Measurements from ENCODE around the gene TAF4. TPM values are rescaled to one million over a fixed set of nuclear protein-coding genes. Genes with fewer than 3 reads are reported as not detected.

The TAF4 gene
- total RNA-seq, 3 donors from 2014 or later, result 11.1 to 13.0 (median 12.7) TPM

DNA sequence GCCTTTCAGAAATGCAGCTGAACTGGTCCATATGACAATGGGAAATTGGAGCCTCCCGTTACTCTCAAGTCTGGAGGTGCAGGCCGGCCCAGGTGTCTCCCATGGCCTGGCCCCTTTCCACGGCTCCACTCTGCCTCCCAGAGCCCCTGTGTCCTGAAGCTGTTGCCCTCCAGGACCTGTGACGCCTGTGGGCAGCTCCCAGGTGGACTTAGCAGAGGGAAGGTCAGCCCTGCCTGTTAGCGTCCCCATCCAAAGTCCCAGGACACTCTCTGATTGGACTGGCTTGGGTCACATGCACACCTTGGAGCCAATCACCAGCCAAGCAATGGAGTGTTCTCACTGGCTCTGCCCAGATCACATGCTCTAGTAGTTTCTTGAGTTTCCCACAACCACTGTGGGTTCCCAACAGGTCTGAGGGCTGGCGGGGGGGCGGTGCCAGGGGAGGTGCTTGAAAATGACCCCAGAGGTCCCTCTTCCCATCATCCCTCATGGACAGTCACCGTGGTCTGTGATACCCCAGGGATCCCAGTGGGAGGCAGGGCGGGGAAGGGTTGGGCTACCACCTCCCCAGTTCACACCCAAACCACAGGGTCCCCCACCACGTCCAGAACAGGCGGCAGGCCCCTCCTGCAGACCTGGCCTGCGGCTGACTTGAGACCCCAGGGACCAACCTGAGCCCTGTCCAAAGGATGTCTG lies 135.6 kb downstream of the TAF4 start:
- Histone ChIP-seq H3K27me3 (no peaks in the 10 kb centered on the region), H3K4me1 (no peaks in the 10 kb centered on the region), H3K4me3 (no peak overlapping the region), H3K27ac (no peak overlapping the region), H3K36me3 (no peaks in the 10 kb centered on the region), H3K9me3 (peaks cover 0 to 10% of the 10 kb centered on the region in 2 donors)
- TF ChIP-seq, protein P1, sequence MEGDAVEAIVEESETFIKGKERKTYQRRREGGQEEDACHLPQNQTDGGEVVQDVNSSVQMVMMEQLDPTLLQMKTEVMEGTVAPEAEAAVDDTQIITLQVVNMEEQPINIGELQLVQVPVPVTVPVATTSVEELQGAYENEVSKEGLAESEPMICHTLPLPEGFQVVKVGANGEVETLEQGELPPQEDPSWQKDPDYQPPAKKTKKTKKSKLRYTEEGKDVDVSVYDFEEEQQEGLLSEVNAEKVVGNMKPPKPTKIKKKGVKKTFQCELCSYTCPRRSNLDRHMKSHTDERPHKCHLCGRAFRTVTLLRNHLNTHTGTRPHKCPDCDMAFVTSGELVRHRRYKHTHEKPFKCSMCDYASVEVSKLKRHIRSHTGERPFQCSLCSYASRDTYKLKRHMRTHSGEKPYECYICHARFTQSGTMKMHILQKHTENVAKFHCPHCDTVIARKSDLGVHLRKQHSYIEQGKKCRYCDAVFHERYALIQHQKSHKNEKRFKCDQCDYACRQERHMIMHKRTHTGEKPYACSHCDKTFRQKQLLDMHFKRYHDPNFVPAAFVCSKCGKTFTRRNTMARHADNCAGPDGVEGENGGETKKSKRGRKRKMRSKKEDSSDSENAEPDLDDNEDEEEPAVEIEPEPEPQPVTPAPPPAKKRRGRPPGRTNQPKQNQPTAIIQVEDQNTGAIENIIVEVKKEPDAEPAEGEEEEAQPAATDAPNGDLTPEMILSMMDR (IDR thresholded peaks at IDR 0.05), result no peak
- TF ChIP-seq POLR2A (IDR thresholded peaks at IDR 0.05), result no peak
- TF ChIP-seq POLR2AphosphoS5 (IDR thresholded peaks at IDR 0.05), result no peak
- intact Hi-C loops (cut with DNase I; ENCODE audit: low total_unique reads), result no loop called here
- DNase-seq (ENCODE audit: low spot score in 2 of 2), result no peak

GRCh38 chr20:61929561-61929960 lies 136.1 kb downstream of the TAF4 start:
- H3K27me3 ChIP-seq, result peaks cover 0 to 5% of the 10 kb centered on the region in 2 donors
- H3K9me3 ChIP-seq, result peaks cover 0 to 10% of the 10 kb centered on the region in 2 donors
- intact Hi-C loops (cut with DNase I; ENCODE audit: low total_unique reads), result no loop called here
- H3K4me3 ChIP-seq, result no peak overlapping the region
- no peaks in the 10 kb centered on the region for H3K4me1 ChIP-seq
- TF ChIP-seq, protein P1 (IDR thresholded peaks at IDR 0.05), result no peak
- no peak for TF ChIP-seq POLR2A (IDR thresholded peaks at IDR 0.05)
- TF ChIP-seq POLR2AphosphoS5 (IDR thresholded peaks at IDR 0.05), result no peak
- no peaks in the 10 kb centered on the region for H3K36me3 ChIP-seq
- no peak overlapping the region for H3K27ac ChIP-seq
- no peak for DNase-seq (ENCODE audit: low spot score in 2 of 2)

- intact Hi-C loops (cut with DNase I; ENCODE audit: low total_unique reads), result no loop called here
- TF ChIP-seq, protein P1 (IDR thresholded peaks at IDR 0.05), result no peak
- TF ChIP-seq POLR2AphosphoS5 (IDR thresholded peaks at IDR 0.05) (no peak), POLR2A (IDR thresholded peaks at IDR 0.05) (no peak)
- no peaks in the 10 kb centered on the region for H3K4me1 ChIP-seq
- peaks cover 0 to 21% of the 10 kb centered on the region in 2 donors for H3K27me3 ChIP-seq
- no peak overlapping the region for H3K4me3 ChIP-seq
- DNase-seq (ENCODE audit: low spot score in 2 of 2), result no peak
- no peak overlapping the region for H3K27ac ChIP-seq
- H3K36me3 ChIP-seq, result no peaks in the 10 kb centered on the region
- H3K9me3 ChIP-seq, result peaks cover 0 to 10% of the 10 kb centered on the region in 2 donors
Observed at GRCh38 chr20:61927826-61928541, 137.7 kb downstream of the TAF4 start.

DNA sequence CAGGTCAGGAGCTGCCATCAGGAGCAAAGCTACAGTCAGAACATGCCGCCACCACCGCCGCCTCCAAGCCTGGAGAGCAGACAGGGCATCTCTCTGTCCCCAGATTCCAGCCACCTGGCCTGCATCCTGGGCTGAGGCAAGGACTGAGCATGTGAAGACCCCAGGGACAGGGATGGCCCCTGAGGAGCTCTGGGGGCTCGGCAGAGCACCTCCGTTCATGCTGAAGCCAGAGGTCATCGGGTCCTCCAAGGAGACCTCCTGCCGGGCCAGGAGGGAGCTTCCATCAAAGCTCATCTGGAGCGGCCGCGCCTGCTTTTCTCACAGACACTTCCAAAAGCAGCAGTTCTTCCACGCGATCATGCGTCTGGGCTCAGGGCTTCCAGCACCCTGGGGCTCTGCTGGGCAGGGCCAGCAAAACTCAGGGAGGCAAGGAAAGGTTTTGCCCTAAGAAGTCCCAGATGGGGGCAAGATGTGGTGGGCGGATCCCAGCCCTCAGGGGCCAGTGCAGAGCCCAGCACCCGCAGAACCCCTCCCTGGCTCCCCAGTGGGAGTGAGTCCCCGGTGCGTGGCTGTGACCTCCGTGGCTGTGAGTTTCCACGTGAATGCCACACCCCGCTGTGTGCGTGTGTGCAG lies 138.4 kb downstream of the TAF4 start:
- Histone ChIP-seq H3K27ac (no peak overlapping the region), H3K4me1 (no peaks in the 10 kb centered on the region), H3K36me3 (no peaks in the 10 kb centered on the region), H3K4me3 (no peak overlapping the region), H3K27me3 (peaks cover 0 to 22% of the 10 kb centered on the region in 2 donors), H3K9me3 (peaks cover 0 to 10% of the 10 kb centered on the region in 2 donors)
- DNase-seq (ENCODE audit: low spot score in 2 of 2), result no peak
- intact Hi-C loops (cut with DNase I; ENCODE audit: low total_unique reads), result no loop called here
- TF ChIP-seq, protein P1 (IDR thresholded peaks at IDR 0.05), result no peak
- TF ChIP-seq POLR2AphosphoS5 (IDR thresholded peaks at IDR 0.05), result no peak
- no peak for TF ChIP-seq POLR2A (IDR thresholded peaks at IDR 0.05)

DNA sequence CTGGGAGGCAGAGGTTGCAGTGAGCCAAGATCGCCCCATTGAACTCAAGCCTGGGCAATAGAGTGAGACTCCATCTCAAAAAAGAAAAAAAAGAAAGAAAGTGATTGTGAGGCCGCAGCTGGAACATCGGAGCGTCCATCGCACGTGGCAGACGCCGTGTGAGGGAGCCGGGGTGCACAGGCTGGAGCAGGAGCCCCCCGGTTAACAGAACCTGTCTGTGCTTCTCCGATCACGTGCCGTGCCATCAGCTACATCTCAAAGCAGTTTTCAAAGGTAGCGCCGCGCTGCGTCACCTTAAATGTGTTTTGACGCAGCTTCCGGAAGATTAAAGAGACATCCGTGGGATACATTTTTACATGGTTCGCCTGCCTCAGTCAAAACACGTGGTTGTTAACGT lies 138.9 kb downstream of the TAF4 start:
- Histone ChIP-seq H3K4me1 (no peaks in the 10 kb centered on the region), H3K9me3 (peaks cover 0 to 10% of the 10 kb centered on the region in 2 donors), H3K36me3 (no peaks in the 10 kb centered on the region), H3K27ac (no peak overlapping the region), H3K27me3 (peaks cover 0 to 22% of the 10 kb centered on the region in 2 donors), H3K4me3 (no peak overlapping the region)
- intact Hi-C loops (cut with DNase I; ENCODE audit: low total_unique reads), result no loop called here
- TF ChIP-seq POLR2A (IDR thresholded peaks at IDR 0.05), result no peak
- TF ChIP-seq, protein P1 (IDR thresholded peaks at IDR 0.05), result no peak
- no peak for TF ChIP-seq POLR2AphosphoS5 (IDR thresholded peaks at IDR 0.05)
- no peak for DNase-seq (ENCODE audit: low spot score in 2 of 2)
